GM12873 (cell line): ENCODE measurements around the gene TMEM190.

Experiments used
- TF ChIP-seq, protein P1 (sequence below): IDR thresholded peaks from 2 replicates; pipeline ENCODE4 v1.5.1; 2012; ENCODE audit warnings: low read depth, mild to moderate bottlenecking, moderate library complexity, low read length, control low read depth; ENCODE audit not compliant: insufficient read depth; ENCODE audit errors: missing control alignments

TMEM190 gene

DNA sequence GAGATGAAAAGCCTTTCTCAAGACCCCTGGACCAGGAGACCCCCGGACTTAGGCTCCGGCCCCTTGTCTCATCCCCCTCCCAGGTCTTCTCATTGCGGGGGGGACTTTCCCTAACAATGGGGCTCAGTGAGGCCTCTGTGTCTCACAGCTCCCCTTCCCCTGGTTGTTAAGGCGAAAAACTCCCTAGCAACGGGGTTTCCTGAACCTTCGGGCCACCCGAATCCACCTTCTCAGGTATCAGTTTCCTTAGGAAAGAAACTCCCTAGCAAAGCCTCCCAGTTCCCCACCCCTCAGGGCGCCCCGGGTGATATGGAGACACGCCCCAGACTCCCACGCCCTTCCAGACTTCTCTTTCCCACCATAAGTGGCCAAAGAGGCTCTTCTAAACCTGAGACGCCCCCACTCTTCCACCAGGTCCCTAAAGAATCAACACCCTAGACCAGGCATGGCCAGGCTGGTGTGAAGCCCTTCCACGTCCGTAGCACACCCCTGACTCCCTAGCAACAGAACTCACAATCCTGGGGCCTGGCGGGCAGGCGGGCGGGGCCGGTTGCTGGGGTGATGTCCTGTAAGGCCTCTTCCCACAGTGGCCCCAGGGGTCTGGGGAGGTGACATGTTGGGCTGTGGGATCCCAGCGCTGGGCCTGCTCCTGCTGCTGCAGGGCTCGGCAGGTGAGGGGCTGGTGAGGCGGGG is at the start of gene TMEM190:
Gene TMEM190, plus strand, starts transcription at position 586 of the 693 bp plus-strand sequence. Its CDS starts 28 bp downstream, at position 614.
- TF ChIP-seq, protein P1, sequence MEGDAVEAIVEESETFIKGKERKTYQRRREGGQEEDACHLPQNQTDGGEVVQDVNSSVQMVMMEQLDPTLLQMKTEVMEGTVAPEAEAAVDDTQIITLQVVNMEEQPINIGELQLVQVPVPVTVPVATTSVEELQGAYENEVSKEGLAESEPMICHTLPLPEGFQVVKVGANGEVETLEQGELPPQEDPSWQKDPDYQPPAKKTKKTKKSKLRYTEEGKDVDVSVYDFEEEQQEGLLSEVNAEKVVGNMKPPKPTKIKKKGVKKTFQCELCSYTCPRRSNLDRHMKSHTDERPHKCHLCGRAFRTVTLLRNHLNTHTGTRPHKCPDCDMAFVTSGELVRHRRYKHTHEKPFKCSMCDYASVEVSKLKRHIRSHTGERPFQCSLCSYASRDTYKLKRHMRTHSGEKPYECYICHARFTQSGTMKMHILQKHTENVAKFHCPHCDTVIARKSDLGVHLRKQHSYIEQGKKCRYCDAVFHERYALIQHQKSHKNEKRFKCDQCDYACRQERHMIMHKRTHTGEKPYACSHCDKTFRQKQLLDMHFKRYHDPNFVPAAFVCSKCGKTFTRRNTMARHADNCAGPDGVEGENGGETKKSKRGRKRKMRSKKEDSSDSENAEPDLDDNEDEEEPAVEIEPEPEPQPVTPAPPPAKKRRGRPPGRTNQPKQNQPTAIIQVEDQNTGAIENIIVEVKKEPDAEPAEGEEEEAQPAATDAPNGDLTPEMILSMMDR, result no peak

GRCh38 chr19:55333870-55334269 is 42.8 kb upstream of the TMEM190 start:
- TF ChIP-seq, protein P1, result no peak

GRCh38 chr19:55336101-55336500 is 40.5 kb upstream of the TMEM190 start:
- TF ChIP-seq, protein P1, result no peak

DNA sequence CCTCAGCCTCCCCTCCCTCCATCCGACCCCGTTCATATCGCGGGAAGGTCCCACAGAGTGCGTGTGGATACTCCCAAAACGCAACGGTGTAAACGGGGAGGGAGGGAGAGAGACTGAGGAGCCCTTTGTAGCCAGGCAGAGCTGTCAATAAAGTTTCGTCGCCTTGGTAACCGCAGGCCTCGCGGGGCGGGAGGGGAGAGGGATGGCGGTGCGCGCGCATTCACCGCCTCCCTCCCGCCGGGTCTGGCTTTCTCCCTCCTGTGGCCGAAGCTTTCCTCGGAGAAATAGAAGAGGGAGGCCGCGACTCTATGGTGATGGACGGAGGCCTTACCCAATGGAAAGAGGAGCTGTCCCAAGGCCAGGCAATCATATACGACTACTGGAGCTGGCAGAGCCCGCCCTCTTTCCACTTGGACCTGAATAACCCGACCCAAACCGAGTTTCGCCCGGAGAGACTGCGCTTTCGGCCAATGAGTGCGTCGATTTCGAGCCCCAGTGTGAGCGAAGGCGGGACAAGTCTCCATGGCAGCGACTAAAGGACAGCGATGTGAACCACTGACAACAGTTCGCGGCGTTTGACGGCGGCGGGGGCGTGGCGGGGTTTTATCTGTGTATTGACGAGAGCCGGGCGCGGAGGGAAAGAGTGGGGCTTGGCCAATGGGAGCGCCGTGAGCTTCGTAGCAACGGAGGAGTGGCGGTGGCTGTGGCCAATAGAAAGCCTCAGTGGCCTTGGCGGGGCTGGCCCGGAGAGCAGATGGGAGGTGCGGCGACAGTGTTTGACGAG is 37.3 kb upstream of the TMEM190 start, which contains the start of gene KMT5C:
Gene KMT5C, plus strand, starts transcription at position 772 of the 784 bp plus-strand sequence. CDS start 2,061 bp downstream, outside the sequence.
- TF ChIP-seq, protein P1, result no peak

- TF ChIP-seq, protein P1, result no peak
Observed at GRCh38 chr19:55339889-55340783, 36.5 kb upstream of the TMEM190 start.

DNA sequence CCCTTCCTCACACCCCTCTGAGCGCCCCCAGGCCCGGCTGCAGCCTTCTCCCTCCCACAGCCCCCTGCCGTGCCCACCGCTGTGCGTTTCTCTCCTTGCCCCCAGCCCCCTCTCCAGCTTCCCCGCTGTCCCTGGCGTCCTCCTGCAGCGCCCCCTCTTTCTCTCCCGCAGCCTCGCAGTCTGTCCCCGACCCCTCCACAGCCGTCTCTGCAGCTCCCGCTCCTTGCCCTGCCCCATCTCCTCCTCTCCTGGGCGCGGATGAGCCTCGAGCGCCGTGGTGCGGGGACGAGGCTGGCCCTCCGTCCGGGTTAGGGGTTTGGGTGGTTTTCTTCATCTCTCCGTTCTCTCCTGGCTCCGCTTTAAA is 35.9 kb upstream of the TMEM190 start:
- TF ChIP-seq, protein P1, result no peak

GRCh38 chr19:55341171-55341588 is 35.4 kb upstream of the TMEM190 start:
- TF ChIP-seq, protein P1, result no peak
